ENCODE data around the gene ZNF212.

DNA sequence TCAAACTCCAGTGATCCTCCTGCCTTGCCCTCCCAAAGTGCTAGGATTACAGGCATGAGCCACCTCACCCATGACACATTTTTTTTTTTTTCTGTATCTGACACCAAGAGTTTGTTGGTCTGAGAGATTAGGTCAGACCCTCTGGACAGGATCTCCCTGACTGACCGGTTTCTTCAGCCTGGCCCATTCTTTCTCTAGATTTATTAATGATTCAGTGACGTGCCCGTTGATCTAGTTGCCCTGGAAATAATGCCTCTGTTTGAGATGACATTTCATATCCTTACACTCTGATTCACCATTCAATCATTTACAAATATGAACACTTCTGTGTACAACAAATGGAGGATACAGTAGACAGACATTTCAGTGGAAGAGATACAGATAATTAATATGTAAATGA, 1.4 kb upstream of the ZNF212 start:
- no peak for TF ChIP-seq POLR2A (IDR thresholded peaks at IDR 0.05)
- TF ChIP-seq, protein P1, sequence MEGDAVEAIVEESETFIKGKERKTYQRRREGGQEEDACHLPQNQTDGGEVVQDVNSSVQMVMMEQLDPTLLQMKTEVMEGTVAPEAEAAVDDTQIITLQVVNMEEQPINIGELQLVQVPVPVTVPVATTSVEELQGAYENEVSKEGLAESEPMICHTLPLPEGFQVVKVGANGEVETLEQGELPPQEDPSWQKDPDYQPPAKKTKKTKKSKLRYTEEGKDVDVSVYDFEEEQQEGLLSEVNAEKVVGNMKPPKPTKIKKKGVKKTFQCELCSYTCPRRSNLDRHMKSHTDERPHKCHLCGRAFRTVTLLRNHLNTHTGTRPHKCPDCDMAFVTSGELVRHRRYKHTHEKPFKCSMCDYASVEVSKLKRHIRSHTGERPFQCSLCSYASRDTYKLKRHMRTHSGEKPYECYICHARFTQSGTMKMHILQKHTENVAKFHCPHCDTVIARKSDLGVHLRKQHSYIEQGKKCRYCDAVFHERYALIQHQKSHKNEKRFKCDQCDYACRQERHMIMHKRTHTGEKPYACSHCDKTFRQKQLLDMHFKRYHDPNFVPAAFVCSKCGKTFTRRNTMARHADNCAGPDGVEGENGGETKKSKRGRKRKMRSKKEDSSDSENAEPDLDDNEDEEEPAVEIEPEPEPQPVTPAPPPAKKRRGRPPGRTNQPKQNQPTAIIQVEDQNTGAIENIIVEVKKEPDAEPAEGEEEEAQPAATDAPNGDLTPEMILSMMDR (IDR thresholded peaks at IDR 0.05), result no peak

Measured in esophagus squamous epithelium (tissue), 4 donors.